HepG2 (cell line): ENCODE results near the gene MEG3. TPM values are rescaled to one million over a fixed set of nuclear protein-coding genes. Genes with fewer than 3 reads are reported as not detected.

Experiments used
- FOXJ3 ChIP-seq: sonication (generic); formaldehyde crosslinking; IDR thresholded peaks from 2 replicates; pipeline ENCODE4 v1.4.0; 2020; ENCODE audit warnings: missing genetic modification reagents, mild to moderate bottlenecking, borderline replicate concordance
- GATAD2A ChIP-seq: IDR thresholded peaks from 2 replicates; pipeline ENCODE4 v1.6.1; 2016
- JUN ChIP-seq: sonication (generic); formaldehyde crosslinking; IDR thresholded peaks from 2 replicates; pipeline ENCODE4 v1.4.0; 2020; ENCODE audit warnings: mild to moderate bottlenecking, missing genetic modification reagents
- MTA1 ChIP-seq: sonication (generic); formaldehyde crosslinking; IDR thresholded peaks from 2 replicates; pipeline ENCODE4 v1.4.0; 2020; ENCODE audit warnings: missing genetic modification reagents, mild to moderate bottlenecking, borderline replicate concordance
- NFKBIZ ChIP-seq: IDR thresholded peaks from 2 replicates; pipeline ENCODE4 v1.6.1; 2018; ENCODE audit warnings: missing genetic modification reagents, missing compliant biosample characterization
- PBX2 ChIP-seq: IDR thresholded peaks from 2 replicates; pipeline ENCODE4 v1.6.1; 2016; ENCODE audit warnings: control low read depth
- SETDB1 ChIP-seq: sonication (generic); formaldehyde crosslinking; IDR thresholded peaks from 2 replicates; pipeline ENCODE4 v1.5.1; 2020; ENCODE audit warnings: missing genetic modification reagents, mild to moderate bottlenecking, borderline replicate concordance
- TAF1 ChIP-seq: sonication (generic); formaldehyde crosslinking; IDR thresholded peaks from 2 replicates; pipeline ENCODE4 v1.4.0; 2020; ENCODE audit warnings: missing genetic modification reagents
- ZFX ChIP-seq: sonication (generic); formaldehyde crosslinking; IDR thresholded peaks from 2 replicates; pipeline ENCODE4 v1.4.0; 2020; ENCODE audit warnings: mild to moderate bottlenecking, low read depth, missing genetic modification reagents, moderate library complexity
- ZKSCAN8 ChIP-seq: IDR thresholded peaks from 2 replicates; pipeline ENCODE4 v1.6.1; 2016; ENCODE audit warnings: borderline replicate concordance, missing genetic modification reagents, missing compliant biosample characterization
- ZNF33A ChIP-seq: sonication (generic); formaldehyde crosslinking; IDR thresholded peaks from 2 replicates; pipeline ENCODE4 v1.5.1; 2020; ENCODE audit warnings: missing genetic modification reagents, mild to moderate bottlenecking, moderate library complexity, borderline replicate concordance
- ZNF383 ChIP-seq: sonication (generic); formaldehyde crosslinking; IDR thresholded peaks from 2 replicates; pipeline ENCODE4 v1.4.0; 2020; ENCODE audit warnings: missing genetic modification reagents, mild to moderate bottlenecking, borderline replicate concordance
- ZNF567 ChIP-seq: sonication (generic); formaldehyde crosslinking; IDR thresholded peaks from 2 replicates; pipeline ENCODE4 v1.8.1; 2023; ENCODE audit warnings: mild to moderate bottlenecking, missing genetic modification reagents, borderline replicate concordance
- ZNF691 ChIP-seq: sonication (generic); formaldehyde crosslinking; IDR thresholded peaks from 2 replicates; pipeline ENCODE4 v1.4.0; 2020; ENCODE audit warnings: missing genetic modification reagents, low read depth, mild to moderate bottlenecking, borderline replicate concordance
- ZNF773 ChIP-seq: sonication (generic); formaldehyde crosslinking; IDR thresholded peaks from 2 replicates; pipeline ENCODE4 v1.4.0; 2020; ENCODE audit warnings: missing genetic modification reagents, borderline replicate concordance
- ZNF850 ChIP-seq: sonication (generic); formaldehyde crosslinking; conservative IDR thresholded peaks from 2 replicates; pipeline ENCODE4 v1.9.0; 2021; ENCODE audit warnings: mild to moderate bottlenecking, missing genetic modification reagents
- polyA plus RNA-seq, 8 experiments: library from polyadenylated mRNA; depleted of rRNA in 3 of 8; stranded (reverse) in 7 of 8; unstranded in 1 of 8; fragments of >200 nt; fragmentation: Illumina TruSeq in 4 of 8; extraction: Trizol in 4 of 8; gene quantifications; 2 replicates each; pipeline versions ENCODE4 v1.2.1 to v1.2.3, GENCODE V29; 2011 to 2016; ENCODE audit warnings: low read depth in 4 of 8, missing spikeins in 1 of 8, mixed read lengths in 1 of 8; ENCODE audit not compliant: insufficient read depth in 1 of 8
- total RNA-seq, 5 experiments: library from RNA; depleted of rRNA; stranded (reverse); fragments of >200 nt; fragmentation: Illumina TruSeq; extraction: Trizol; gene quantifications; 2 replicates each; pipeline ENCODE4 v1.2.3, GENCODE V29; 2016; ENCODE audit warnings: low read depth in 1 of 5
- TF ChIP-seq, protein P1 (sequence below): sonication (generic); formaldehyde crosslinking; IDR thresholded peaks from 2 replicates; pipeline ENCODE4 v1.9.0; 2021; ENCODE audit warnings: missing genetic modification reagents, mild to moderate bottlenecking, borderline replicate concordance
- TF ChIP-seq, protein P2 (sequence below): sonication (generic); formaldehyde crosslinking; IDR thresholded peaks from 2 replicates; pipeline ENCODE4; 2020; ENCODE audit warnings: missing genetic modification reagents, mild to moderate bottlenecking, borderline replicate concordance
- TF ChIP-seq, protein P3 (sequence below): sonication (generic); formaldehyde crosslinking; IDR thresholded peaks from 2 replicates; pipeline ENCODE4 v1.4.0; 2020; ENCODE audit warnings: missing genetic modification reagents; ENCODE audit errors: not compliant biosample characterization
- TF ChIP-seq, protein P4 (sequence below): sonication (generic); formaldehyde crosslinking; IDR thresholded peaks from 2 replicates; pipeline ENCODE4 v1.5.1; 2020; ENCODE audit warnings: missing genetic modification reagents, mild to moderate bottlenecking, borderline replicate concordance

Gene MEG3
- total and polyA plus RNA-seq, 2 of the 13 experiments (the other 11 are each of a cell fraction or from before 2014, with no cell fraction given), result 0.17 TPM; not detected in 1

DNA sequence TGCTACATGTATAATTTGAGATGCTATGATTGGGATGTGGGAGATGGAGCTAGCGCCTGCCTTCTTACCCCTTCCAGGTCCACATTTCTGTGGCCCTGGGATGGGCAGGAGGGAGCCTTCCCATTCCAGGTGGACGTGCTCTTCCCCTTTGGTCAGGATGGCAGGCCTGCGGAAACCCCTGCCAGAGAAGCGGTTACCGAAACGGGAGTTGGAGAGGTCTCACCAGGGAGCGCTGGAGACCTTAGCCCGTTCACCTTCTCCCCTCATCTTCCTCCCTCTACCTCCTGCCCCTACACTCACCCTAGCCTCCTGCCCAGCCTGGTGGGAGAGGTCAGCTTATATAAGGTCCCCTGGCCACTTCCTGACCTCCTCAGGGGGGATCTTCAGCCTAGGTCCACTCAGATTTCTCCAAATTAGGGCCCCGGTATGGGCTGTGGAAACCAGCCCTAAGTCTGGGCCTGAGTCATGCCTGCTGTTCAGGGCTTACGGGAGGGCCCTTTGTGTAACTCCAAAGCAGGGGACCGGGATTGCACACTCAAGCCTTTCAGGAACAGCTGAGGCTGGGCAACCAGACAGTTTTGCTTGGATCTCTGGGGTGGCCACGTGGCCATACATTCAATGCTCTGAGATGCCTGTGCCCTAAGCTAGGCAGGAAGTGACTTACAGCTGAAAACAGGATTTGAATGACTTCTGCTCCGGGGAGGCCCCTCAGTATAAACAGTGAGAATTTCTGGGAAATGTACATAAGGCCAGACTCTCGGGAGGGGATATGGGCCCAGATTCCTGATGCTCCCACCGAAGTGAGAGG, 10.2 kb upstream of the MEG3 start (continued):
- TF ChIP-seq, protein P1, sequence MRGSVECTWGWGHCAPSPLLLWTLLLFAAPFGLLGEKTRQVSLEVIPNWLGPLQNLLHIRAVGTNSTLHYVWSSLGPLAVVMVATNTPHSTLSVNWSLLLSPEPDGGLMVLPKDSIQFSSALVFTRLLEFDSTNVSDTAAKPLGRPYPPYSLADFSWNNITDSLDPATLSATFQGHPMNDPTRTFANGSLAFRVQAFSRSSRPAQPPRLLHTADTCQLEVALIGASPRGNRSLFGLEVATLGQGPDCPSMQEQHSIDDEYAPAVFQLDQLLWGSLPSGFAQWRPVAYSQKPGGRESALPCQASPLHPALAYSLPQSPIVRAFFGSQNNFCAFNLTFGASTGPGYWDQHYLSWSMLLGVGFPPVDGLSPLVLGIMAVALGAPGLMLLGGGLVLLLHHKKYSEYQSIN, result no peak
- TF ChIP-seq ZKSCAN8 (CRISPR knock-in tag) (peak; percentile 89), PBX2 (CRISPR knock-in tag) (no peak), SETDB1 (CRISPR knock-in tag) (no peak), ZNF691 (CRISPR knock-in tag) (peak; percentile 55; the same call in 1 of the 2 replicates), ZNF33A (no peak), JUN (CRISPR knock-in tag) (no peak), ZFX (CRISPR knock-in tag) (peak; percentile 53), FOXJ3 (CRISPR knock-in tag) (0 out of 2 replicates have a peak, but pooled peaks have one; percentile 50), TAF1 (CRISPR knock-in tag) (no peak), ZNF567 (CRISPR knock-in tag) (no peak), ZNF773 (CRISPR knock-in tag) (no peak), ZNF850 (no peak), MTA1 (CRISPR knock-in tag) (no peak), NFKBIZ (CRISPR knock-in tag) (peak; percentile 89), ZNF383 (CRISPR knock-in tag) (no peak), GATAD2A (CRISPR knock-in tag) (peak; percentile 89)
- TF ChIP-seq, protein P2, sequence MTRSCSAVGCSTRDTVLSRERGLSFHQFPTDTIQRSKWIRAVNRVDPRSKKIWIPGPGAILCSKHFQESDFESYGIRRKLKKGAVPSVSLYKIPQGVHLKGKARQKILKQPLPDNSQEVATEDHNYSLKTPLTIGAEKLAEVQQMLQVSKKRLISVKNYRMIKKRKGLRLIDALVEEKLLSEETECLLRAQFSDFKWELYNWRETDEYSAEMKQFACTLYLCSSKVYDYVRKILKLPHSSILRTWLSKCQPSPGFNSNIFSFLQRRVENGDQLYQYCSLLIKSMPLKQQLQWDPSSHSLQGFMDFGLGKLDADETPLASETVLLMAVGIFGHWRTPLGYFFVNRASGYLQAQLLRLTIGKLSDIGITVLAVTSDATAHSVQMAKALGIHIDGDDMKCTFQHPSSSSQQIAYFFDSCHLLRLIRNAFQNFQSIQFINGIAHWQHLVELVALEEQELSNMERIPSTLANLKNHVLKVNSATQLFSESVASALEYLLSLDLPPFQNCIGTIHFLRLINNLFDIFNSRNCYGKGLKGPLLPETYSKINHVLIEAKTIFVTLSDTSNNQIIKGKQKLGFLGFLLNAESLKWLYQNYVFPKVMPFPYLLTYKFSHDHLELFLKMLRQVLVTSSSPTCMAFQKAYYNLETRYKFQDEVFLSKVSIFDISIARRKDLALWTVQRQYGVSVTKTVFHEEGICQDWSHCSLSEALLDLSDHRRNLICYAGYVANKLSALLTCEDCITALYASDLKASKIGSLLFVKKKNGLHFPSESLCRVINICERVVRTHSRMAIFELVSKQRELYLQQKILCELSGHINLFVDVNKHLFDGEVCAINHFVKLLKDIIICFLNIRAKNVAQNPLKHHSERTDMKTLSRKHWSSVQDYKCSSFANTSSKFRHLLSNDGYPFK (CRISPR knock-in tag), result no peak
- TF ChIP-seq, protein P3, sequence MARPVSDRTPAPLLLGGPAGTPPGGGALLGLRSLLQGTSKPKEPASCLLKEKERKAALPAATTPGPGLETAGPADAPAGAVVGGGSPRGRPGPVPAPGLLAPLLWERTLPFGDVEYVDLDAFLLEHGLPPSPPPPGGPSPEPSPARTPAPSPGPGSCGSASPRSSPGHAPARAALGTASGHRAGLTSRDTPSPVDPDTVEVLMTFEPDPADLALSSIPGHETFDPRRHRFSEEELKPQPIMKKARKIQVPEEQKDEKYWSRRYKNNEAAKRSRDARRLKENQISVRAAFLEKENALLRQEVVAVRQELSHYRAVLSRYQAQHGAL (CRISPR knock-in tag), result no peak
- TF ChIP-seq, protein P4, sequence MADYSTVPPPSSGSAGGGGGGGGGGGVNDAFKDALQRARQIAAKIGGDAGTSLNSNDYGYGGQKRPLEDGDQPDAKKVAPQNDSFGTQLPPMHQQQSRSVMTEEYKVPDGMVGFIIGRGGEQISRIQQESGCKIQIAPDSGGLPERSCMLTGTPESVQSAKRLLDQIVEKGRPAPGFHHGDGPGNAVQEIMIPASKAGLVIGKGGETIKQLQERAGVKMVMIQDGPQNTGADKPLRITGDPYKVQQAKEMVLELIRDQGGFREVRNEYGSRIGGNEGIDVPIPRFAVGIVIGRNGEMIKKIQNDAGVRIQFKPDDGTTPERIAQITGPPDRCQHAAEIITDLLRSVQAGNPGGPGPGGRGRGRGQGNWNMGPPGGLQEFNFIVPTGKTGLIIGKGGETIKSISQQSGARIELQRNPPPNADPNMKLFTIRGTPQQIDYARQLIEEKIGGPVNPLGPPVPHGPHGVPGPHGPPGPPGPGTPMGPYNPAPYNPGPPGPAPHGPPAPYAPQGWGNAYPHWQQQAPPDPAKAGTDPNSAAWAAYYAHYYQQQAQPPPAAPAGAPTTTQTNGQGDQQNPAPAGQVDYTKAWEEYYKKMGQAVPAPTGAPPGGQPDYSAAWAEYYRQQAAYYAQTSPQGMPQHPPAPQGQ (CRISPR knock-in tag), result no peak
